Calu3 (cell line): ENCODE measurements around the gene DBX1. TPM values are rescaled to one million over a fixed set of nuclear protein-coding genes. Genes with fewer than 3 reads are reported as not detected.
A peak's percentile ranks its signal among the peaks of the same experiment; 100 is the strongest.

Experiments used
- BruUV-seq: library from RNA; stranded (reverse); fragments of 400-500 nt; replicated peaks from 2 replicates; lab custom pipeline; 2021; lab: Mats Ljungman, UMichigan
- CTCF ChIA-PET: fragments of 300-600 bp; sonication (Branson Sonifier 250); formaldehyde crosslinking; loops from one replicate; lab custom pipeline; 2022; ENCODE audit warnings: antibody characterized with exemption; lab: Charles Lee
- DNase-seq: peaks from one replicate; pipeline ENCODE4 v3.0.0; 2022
- H3K27ac Mint-ChIP-seq: one replicate; pipeline ENCODE4 v1.8.0; 2022; ENCODE audit warnings: mixed read lengths; ENCODE audit not compliant: unreplicated experiment
- H3K27me3 Mint-ChIP-seq: one replicate; pipeline ENCODE4 v1.8.0; 2022; ENCODE audit warnings: mixed read lengths; ENCODE audit not compliant: unreplicated experiment
- H3K36me3 Mint-ChIP-seq: one replicate; pipeline ENCODE4 v1.8.0; 2022; ENCODE audit warnings: mild to moderate bottlenecking, moderate library complexity, mixed read lengths; ENCODE audit not compliant: insufficient read depth, unreplicated experiment
- H3K4me1 Mint-ChIP-seq: one replicate; pipeline ENCODE4 v1.8.0; 2022; ENCODE audit warnings: mild to moderate bottlenecking, low read depth, mixed read lengths; ENCODE audit not compliant: unreplicated experiment
- H3K4me3 Mint-ChIP-seq: one replicate; pipeline ENCODE4 v1.8.0; 2022; ENCODE audit warnings: mild to moderate bottlenecking, low read depth, moderate library complexity, mixed read lengths; ENCODE audit not compliant: unreplicated experiment
- H3K9me3 Mint-ChIP-seq: one replicate; pipeline ENCODE4 v1.8.0; 2022; ENCODE audit warnings: low read depth, mixed read lengths; ENCODE audit not compliant: unreplicated experiment
- intact Hi-C: fragments of 100-400 bp; cut with micrococcal nuclease; formaldehyde crosslinking; loops from one replicate; pipeline ENCODE4 v1.10.0; 2022; ENCODE audit not compliant: unreplicated experiment
- total RNA-seq: library from RNA; stranded (reverse); gene quantifications from 2 replicates; pipeline ENCODE4 v1.2.3, GENCODE V29; 2022
- TF ChIP-seq, protein P1 (sequence below): fragments of 200-600 bp; IDR thresholded peaks from one replicate; pipeline ENCODE4 v1.8.0; 2022; ENCODE audit warnings: antibody characterized with exemption; ENCODE audit not compliant: unreplicated experiment

DBX1 gene
- total RNA-seq, 1 experiment from 2014 or later, result not detected

DNA sequence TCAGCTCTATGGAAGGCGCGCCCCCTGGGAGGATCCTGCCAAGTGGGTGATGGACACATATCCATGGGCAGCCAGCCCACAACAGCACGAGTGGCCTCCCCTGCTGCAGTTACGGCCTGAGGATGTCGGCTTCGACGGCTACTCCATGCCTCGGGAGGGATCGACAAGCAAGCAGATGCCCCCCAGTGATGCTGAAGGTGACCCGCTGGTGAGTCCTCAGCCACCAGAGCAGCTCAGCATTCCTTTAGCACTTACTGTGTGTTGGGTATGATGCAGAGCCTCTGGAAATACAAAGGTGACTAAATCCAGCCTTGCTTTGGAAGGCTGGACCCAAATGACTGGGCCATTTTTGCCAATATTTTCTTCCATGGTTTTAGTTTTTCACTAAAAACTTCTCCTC, 45.7 kb downstream of the DBX1 start:
- H3K27me3 Mint-ChIP-seq, result no peaks in the 10 kb centered on the region
- no TSS peak for BruUV-seq
- H3K36me3 Mint-ChIP-seq, result peaks cover 20% of the 10 kb centered on the region
- no peak for DNase-seq
- H3K9me3 Mint-ChIP-seq, result no peaks in the 10 kb centered on the region
- CTCF ChIA-PET, result no interaction called here
- intact Hi-C loops, result loop anchor here (5.0 kb wide), 2 partner anchors 177 to 207 kb away; no protein-coding TSS in a partner anchor
- H3K27ac Mint-ChIP-seq, result peak overlapping the region; percentile 37
- no peak overlapping the region for H3K4me3 Mint-ChIP-seq
- H3K4me1 Mint-ChIP-seq, result peaks cover 29% of the 10 kb centered on the region
- TF ChIP-seq, protein P1, sequence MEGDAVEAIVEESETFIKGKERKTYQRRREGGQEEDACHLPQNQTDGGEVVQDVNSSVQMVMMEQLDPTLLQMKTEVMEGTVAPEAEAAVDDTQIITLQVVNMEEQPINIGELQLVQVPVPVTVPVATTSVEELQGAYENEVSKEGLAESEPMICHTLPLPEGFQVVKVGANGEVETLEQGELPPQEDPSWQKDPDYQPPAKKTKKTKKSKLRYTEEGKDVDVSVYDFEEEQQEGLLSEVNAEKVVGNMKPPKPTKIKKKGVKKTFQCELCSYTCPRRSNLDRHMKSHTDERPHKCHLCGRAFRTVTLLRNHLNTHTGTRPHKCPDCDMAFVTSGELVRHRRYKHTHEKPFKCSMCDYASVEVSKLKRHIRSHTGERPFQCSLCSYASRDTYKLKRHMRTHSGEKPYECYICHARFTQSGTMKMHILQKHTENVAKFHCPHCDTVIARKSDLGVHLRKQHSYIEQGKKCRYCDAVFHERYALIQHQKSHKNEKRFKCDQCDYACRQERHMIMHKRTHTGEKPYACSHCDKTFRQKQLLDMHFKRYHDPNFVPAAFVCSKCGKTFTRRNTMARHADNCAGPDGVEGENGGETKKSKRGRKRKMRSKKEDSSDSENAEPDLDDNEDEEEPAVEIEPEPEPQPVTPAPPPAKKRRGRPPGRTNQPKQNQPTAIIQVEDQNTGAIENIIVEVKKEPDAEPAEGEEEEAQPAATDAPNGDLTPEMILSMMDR, result no peak

DNA sequence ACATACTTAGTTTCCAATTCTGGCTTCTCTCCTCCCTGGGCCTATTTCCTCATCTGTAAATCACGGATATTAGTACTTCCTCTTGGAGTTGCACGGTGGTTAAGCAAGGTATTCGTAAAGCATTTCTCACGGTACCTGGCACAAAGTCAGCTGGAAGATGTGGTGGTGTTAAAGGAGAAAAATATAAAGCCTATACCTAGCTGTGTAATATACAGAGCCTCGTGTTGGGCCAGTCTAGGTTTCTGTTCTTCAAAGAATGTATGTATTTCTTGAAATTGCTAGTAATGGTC, 47.2 kb downstream of the DBX1 start:
- Mint-ChIP-seq H3K36me3 (peaks cover 14% of the 10 kb centered on the region), H3K27me3 (no peaks in the 10 kb centered on the region), H3K27ac (peak overlapping the region; percentile 81), H3K4me3 (no peak overlapping the region), H3K9me3 (no peaks in the 10 kb centered on the region), H3K4me1 (peaks cover 29% of the 10 kb centered on the region)
- no TSS peak for BruUV-seq
- no peak for DNase-seq
- intact Hi-C loops, result loop anchor here (2.0 to 5.0 kb wide), 3 partner anchors 110 to 206 kb away; no protein-coding TSS in a partner anchor
- TF ChIP-seq, protein P1, result no peak
- CTCF ChIA-PET, result interaction anchor here (1.0 to 2.4 kb wide), 8 partner anchors 15 to 194 kb away, joined by 3 to 10 read pairs (median 6); no protein-coding TSS in a partner anchor

DNA sequence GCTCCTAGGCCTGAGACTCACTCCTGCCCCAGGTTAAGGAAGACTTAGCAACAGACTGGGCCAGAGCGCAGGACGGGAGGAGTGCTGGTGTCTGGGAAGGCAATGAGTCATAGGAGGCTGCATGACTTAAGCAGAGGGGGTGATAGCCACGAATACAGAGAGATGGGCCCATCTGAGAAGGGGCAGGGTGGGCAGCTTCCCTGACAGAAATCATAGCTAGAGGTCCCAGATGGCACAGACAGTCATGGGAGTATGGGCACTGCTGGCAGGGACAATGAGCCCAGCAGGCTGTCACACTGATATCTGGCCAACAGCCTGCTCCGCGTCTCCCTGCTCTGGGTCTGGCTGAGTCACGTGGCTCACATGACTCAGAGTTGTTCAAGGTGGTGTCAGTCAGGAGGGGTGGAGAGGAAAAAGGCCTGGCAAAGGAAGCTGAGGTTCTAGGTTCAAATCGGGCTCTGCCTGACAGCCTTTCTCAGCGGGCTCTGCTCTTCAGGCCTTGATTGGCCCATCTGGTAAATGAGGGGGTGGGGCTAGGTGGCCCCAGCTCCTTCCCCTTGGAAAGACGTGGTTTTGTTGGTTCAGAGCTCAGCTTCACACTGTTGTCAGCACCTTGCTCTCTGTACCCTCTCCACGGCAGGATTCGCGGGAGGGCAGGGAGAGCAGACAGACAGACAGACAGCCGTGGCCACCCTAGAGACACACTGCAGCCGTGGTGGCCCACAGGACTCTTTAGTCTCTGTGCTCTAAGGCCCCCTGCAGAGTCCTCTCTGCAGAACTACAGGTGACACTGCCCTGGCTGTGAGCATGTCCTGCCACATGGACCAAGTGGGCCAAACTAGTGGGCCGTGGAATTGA, 47.8 kb downstream of the DBX1 start:
- Mint-ChIP-seq H3K27ac (peak overlapping the region; percentile 81), H3K4me3 (peak overlapping the region; percentile 13), H3K9me3 (no peaks in the 10 kb centered on the region), H3K27me3 (no peaks in the 10 kb centered on the region), H3K4me1 (peaks cover 29% of the 10 kb centered on the region), H3K36me3 (peaks cover 14% of the 10 kb centered on the region)
- DNase-seq, result peak; percentile 84
- intact Hi-C loops, result loop anchor here (1.0 to 5.0 kb wide), 4 partner anchors 110 to 205 kb away; no protein-coding TSS in a partner anchor
- CTCF ChIA-PET, result interaction anchor here (0.6 to 2.4 kb wide), 11 partner anchors 16 to 237 kb away, joined by 3 to 10 read pairs (median 5); no protein-coding TSS in a partner anchor
- no TSS peak for BruUV-seq
- TF ChIP-seq, protein P1, result no peak

DNA sequence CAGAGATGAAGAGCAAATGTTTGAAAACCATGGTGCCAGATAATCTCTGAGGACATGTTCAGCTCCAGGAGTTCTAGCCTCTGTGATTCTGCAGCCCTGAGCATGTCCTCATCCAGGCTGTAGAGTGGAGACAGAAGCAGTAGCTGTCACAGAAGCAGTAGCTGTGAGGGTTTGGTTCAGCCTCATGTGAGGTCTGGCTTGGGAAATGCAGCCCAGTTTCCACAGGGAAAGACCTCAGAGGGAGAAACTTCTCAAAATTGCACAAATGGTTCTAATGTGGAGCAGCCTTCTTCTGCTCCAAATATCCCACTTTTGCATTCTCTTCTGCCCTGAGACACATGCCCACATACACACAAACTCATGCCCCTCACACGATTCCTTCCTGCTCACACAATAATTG, 48.4 kb downstream of the DBX1 start:
- CTCF ChIA-PET, result interaction anchor here (0.6 to 2.4 kb wide), 13 partner anchors 16 to 238 kb away, joined by 3 to 10 read pairs (median 5); no protein-coding TSS in a partner anchor
- Mint-ChIP-seq H3K27me3 (no peaks in the 10 kb centered on the region), H3K4me3 (peak overlapping the region; percentile 13), H3K9me3 (no peaks in the 10 kb centered on the region), H3K27ac (peak overlapping the region; percentile 81), H3K4me1 (peaks cover 29% of the 10 kb centered on the region), H3K36me3 (peaks cover 14% of the 10 kb centered on the region)
- BruUV-seq, result no TSS peak
- DNase-seq, result no peak
- intact Hi-C loops, result loop anchor here (1.0 to 5.0 kb wide), 4 partner anchors 109 to 205 kb away; no protein-coding TSS in a partner anchor
- TF ChIP-seq, protein P1, result no peak
